ENCODE measurements around the gene SLC32A1. TPM values are rescaled to one million over a fixed set of nuclear protein-coding genes. Genes with fewer than 3 reads are reported as not detected.

SLC32A1 gene
- total RNA-seq, 1 donor = not detected

DNA sequence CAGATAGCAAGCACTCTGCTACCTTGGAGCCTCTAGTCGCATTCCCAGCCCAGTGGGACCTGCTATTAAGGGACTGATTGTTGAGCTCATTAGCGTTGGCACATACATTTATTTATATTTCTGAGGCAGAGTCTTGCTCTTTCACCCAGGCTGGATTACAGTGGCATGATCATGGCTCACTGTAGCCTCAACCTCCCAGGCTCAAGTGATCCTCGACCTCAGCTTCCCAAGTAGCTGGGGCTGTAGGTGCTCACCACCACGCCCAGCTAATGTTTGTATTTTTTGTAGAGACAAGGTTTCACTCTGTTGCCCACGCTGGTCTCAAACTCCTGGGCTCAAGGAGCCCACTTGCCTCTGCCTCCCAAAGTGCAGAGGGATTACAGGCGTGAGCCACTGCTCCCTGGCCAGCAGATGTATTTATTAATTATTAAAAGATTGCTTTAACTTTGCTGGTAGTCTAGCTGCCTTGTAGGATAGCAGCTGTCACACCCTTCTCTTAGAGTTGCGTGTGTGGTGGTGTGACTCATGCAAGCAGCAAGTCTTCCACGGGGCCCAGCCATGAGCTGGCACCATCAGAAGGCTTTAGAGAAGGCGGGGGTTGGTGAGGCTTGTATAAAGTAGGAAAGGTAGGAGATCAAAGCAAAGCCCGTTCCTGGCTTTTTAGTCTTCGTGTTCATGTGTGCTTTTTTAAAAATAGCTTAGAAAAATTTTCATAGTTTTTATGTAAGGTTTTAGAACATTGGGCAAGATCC, 40.5 kb downstream of the SLC32A1 start:
- TF ChIP-seq, protein P1, sequence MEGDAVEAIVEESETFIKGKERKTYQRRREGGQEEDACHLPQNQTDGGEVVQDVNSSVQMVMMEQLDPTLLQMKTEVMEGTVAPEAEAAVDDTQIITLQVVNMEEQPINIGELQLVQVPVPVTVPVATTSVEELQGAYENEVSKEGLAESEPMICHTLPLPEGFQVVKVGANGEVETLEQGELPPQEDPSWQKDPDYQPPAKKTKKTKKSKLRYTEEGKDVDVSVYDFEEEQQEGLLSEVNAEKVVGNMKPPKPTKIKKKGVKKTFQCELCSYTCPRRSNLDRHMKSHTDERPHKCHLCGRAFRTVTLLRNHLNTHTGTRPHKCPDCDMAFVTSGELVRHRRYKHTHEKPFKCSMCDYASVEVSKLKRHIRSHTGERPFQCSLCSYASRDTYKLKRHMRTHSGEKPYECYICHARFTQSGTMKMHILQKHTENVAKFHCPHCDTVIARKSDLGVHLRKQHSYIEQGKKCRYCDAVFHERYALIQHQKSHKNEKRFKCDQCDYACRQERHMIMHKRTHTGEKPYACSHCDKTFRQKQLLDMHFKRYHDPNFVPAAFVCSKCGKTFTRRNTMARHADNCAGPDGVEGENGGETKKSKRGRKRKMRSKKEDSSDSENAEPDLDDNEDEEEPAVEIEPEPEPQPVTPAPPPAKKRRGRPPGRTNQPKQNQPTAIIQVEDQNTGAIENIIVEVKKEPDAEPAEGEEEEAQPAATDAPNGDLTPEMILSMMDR (IDR thresholded peaks at IDR 0.05; ENCODE audit: extremely low read depth, low read depth, low read length) = no peak
- Histone ChIP-seq H3K27me3 (ENCODE audit: insufficient read depth, low read length) (no peaks in the 10 kb centered on the region), H2AFZ (ENCODE audit: low read length) (no peak overlapping the region), H3K27ac (ENCODE audit: low read depth, low read length) (peak overlapping the region; percentile 31), H3K79me2 (ENCODE audit: insufficient read depth, low read length) (no peaks in the 10 kb centered on the region), H3K4me3 (ENCODE audit: insufficient read depth, low read length) (no peak overlapping the region), H3K4me2 (ENCODE audit: insufficient read depth, low read length) (peak overlapping the region; percentile 44), H4K20me1 (ENCODE audit: insufficient read depth, low read length) (no peaks in the 10 kb centered on the region), H3K36me3 (ENCODE audit: insufficient read depth, low read length) (peaks cover 21% of the 10 kb centered on the region), H3K4me1 (ENCODE audit: insufficient read depth, low read length) (peaks cover 19% of the 10 kb centered on the region), H3K9me3 (ENCODE audit: low read depth, low read length) (no peaks in the 10 kb centered on the region)
- peak; percentile 92 for DNase-seq (ENCODE audit: insufficient read length, low spot score, missing footprints)

DNA sequence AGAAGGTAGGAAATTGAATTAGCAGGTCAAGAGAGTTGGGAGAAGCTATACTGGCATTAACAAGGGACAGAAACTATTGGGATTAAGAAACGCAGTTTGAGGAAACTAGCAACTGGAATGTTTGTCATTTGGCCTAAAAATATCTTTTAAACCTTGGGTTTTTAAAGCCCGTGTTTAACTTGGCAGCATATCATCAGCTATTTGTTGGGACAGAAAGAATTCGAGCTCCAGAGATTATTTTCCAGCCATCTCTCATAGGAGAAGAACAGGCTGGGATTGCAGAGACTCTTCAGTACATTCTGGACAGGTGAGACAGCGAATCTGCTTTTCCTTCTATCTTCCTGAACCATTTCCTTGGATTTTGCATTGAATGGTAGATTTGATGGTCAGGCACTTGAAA, 41.8 kb downstream of the SLC32A1 start:
- H3K79me2 ChIP-seq (ENCODE audit: insufficient read depth, low read length) = no peaks in the 10 kb centered on the region
- no peaks in the 10 kb centered on the region for H3K27me3 ChIP-seq (ENCODE audit: insufficient read depth, low read length)
- DNase-seq (ENCODE audit: insufficient read length, low spot score, missing footprints) = no peak
- H4K20me1 ChIP-seq (ENCODE audit: insufficient read depth, low read length) = no peaks in the 10 kb centered on the region
- no peak overlapping the region for H3K4me3 ChIP-seq (ENCODE audit: insufficient read depth, low read length)
- H3K36me3 ChIP-seq (ENCODE audit: insufficient read depth, low read length) = peaks cover 17% of the 10 kb centered on the region
- no peak overlapping the region for H3K27ac ChIP-seq (ENCODE audit: low read depth, low read length)
- H2AFZ ChIP-seq (ENCODE audit: low read length) = no peak overlapping the region
- H3K9me3 ChIP-seq (ENCODE audit: low read depth, low read length) = no peaks in the 10 kb centered on the region
- TF ChIP-seq, protein P1 (IDR thresholded peaks at IDR 0.05; ENCODE audit: extremely low read depth, low read depth, low read length) = no peak
- peak overlapping the region; percentile 45 for H3K4me2 ChIP-seq (ENCODE audit: insufficient read depth, low read length)
- H3K4me1 ChIP-seq (ENCODE audit: insufficient read depth, low read length) = peaks cover 19% of the 10 kb centered on the region

DNA sequence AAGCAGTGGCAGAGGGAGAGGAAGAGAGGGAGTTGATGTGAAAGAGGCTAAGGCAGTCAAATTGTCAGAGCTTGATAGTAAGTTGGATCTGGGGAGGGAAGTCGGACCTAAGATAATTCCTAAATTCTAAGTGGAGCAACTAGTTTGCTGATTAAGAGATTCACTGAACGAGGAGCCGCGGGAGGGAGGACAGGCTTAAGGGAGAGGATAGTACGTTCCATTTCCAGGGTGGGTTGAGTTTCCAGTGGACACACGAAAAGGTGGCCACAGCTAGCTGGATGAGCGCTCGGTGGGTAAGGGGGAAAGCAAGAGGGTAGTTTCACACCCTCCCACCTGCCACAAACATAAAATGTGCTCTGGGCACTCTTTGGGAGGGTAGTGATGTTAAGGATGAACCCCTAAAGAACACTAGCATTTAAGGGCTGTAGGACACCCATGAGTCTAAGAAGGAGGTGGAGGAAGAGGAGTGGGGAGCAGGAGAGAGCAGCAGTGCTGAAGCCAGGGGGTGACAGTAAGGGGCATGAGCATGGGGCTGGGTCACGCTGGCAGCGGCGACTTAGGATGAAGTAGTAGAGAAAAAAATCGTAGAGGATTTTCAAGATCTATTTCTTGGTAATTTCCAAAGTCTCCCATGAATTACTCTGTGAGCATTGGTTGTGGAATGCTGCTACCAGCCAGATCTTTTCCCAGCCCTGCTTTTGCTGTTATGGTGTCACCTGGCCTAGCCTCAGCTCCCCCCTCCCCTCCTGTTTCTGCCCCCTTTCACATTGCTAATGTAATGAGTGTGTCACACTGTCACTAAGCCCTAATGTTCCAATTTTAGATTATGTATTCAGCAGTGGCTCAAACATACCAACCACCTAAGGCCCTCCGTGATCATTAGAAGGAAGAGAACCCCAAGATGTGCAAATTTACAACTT, 45.4 kb downstream of the SLC32A1 start:
- Histone ChIP-seq H3K4me2 (ENCODE audit: insufficient read depth, low read length) (no peak overlapping the region), H3K4me3 (ENCODE audit: insufficient read depth, low read length) (no peak overlapping the region), H3K4me1 (ENCODE audit: insufficient read depth, low read length) (peaks cover 16% of the 10 kb centered on the region), H3K27me3 (ENCODE audit: insufficient read depth, low read length) (no peaks in the 10 kb centered on the region), H4K20me1 (ENCODE audit: insufficient read depth, low read length) (no peaks in the 10 kb centered on the region), H3K79me2 (ENCODE audit: insufficient read depth, low read length) (no peaks in the 10 kb centered on the region), H3K9me3 (ENCODE audit: low read depth, low read length) (no peaks in the 10 kb centered on the region), H3K27ac (ENCODE audit: low read depth, low read length) (no peak overlapping the region), H2AFZ (ENCODE audit: low read length) (no peak overlapping the region), H3K36me3 (ENCODE audit: insufficient read depth, low read length) (peaks cover 22% of the 10 kb centered on the region)
- no peak for DNase-seq (ENCODE audit: insufficient read length, low spot score, missing footprints)
- TF ChIP-seq, protein P1 (IDR thresholded peaks at IDR 0.05; ENCODE audit: extremely low read depth, low read depth, low read length) = no peak

DNA sequence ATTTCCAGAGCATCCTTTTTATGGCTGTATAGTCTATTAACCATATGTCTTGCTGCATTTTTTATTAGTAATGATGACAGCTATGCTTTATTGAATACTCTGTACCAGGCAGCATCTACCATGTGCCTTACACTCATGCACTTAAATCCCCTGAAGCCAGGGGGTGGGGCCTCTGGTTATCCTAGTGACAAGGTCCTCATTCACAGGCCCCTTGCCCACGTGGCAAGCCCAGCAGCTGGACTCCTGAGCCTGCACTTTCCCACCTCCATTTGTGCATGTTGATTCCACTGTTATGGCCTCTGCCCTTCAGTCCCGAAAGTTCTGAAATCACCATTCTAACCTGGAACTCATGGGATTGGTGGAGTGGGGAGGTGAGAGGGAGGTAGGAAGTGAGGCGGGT, 46.3 kb downstream of the SLC32A1 start:
- H3K4me2 ChIP-seq (ENCODE audit: insufficient read depth, low read length) = no peak overlapping the region
- no peaks in the 10 kb centered on the region for H3K9me3 ChIP-seq (ENCODE audit: low read depth, low read length)
- H3K79me2 ChIP-seq (ENCODE audit: insufficient read depth, low read length) = no peaks in the 10 kb centered on the region
- no peaks in the 10 kb centered on the region for H3K27me3 ChIP-seq (ENCODE audit: insufficient read depth, low read length)
- H3K4me3 ChIP-seq (ENCODE audit: insufficient read depth, low read length) = no peak overlapping the region
- peaks cover 7% of the 10 kb centered on the region for H3K4me1 ChIP-seq (ENCODE audit: insufficient read depth, low read length)
- TF ChIP-seq, protein P1 (IDR thresholded peaks at IDR 0.05; ENCODE audit: extremely low read depth, low read depth, low read length) = no peak
- no peak overlapping the region for H2AFZ ChIP-seq (ENCODE audit: low read length)
- H4K20me1 ChIP-seq (ENCODE audit: insufficient read depth, low read length) = no peaks in the 10 kb centered on the region
- no peak for DNase-seq (ENCODE audit: insufficient read length, low spot score, missing footprints)
- H3K27ac ChIP-seq (ENCODE audit: low read depth, low read length) = no peak overlapping the region
- H3K36me3 ChIP-seq (ENCODE audit: insufficient read depth, low read length) = peaks cover 22% of the 10 kb centered on the region
